HCT116 (cell line): Measurements from ENCODE around the gene TNFAIP8L3. TPM values are rescaled to one million over a fixed set of nuclear protein-coding genes. Genes with fewer than 3 reads are reported as not detected.

Source experiments
- ATAC-seq: fragments of 200-7000 bp; cut with Tn5 transposase; 2 replicates; pipeline ENCODE4 v1.9.1; 2020; ENCODE audit warnings: mild to moderate bottlenecking, moderate library complexity
- BruUV-seq: library from RNA; stranded (reverse); fragments of 400-500 nt; replicated peaks from 2 replicates; lab custom pipeline; 2021; lab: Mats Ljungman, UMichigan
- CTCF ChIA-PET: fragments of 300-600 bp; sonication (Branson Sonifier 250); formaldehyde crosslinking; loops from one replicate; lab custom pipeline; 2021; ENCODE audit warnings: antibody characterized with exemption; lab: Charles Lee
- POLR2A ChIA-PET: fragments of 300-600, 350-600 bp; sonication (Branson Sonifier 250); formaldehyde crosslinking; loops from one replicate; lab custom pipeline; 2021; ENCODE audit warnings: antibody characterized with exemption; lab: Charles Lee
- RAD21 ChIA-PET, 2 experiments: fragments of 300-600 bp; sonication (Branson Sonifier 250); formaldehyde crosslinking; loops; one replicate each; lab custom pipeline; 2023; ENCODE audit warnings: low total read pairs in 2 of 2; ENCODE audit not compliant: uncharacterized antibody in 2 of 2, unreplicated experiment in 2 of 2, low non-redundant PET in 1 of 2; lab: Charles Lee
- DNase-seq: peaks from one replicate; pipeline ENCODE4 v3.0.0-alpha.2; 2010; ENCODE audit warnings: low read depth, low spot score
- H2AFZ ChIP-seq: fragments of 200-600 bp; shearing (Covaris generic), sonication (generic); 2 replicates; pipeline ENCODE4 v1.6.1; 2017; ENCODE audit warnings: low read depth, mixed run types, mixed read lengths, antibody characterized with exemption, low read length; ENCODE audit not compliant: poor library complexity, severe bottlenecking
- H3K27ac ChIP-seq: 2 replicates; pipeline ENCODE4 v1.5.1; 2012; ENCODE audit warnings: low read depth, low read length
- H3K27me3 ChIP-seq: fragments of 200-600 bp; sonication (generic); 2 replicates; pipeline ENCODE4 v1.6.1; 2016; ENCODE audit warnings: mixed run types, low read length, mixed read lengths; ENCODE audit not compliant: insufficient read depth
- H3K36me3 ChIP-seq, 2 experiments: fragments of 200-500 bp in 1 of 2; fragments of 200-600 bp in 1 of 2; sonication (Bioruptor generic) in 1 of 2; sonication (generic) in 1 of 2; 2 replicates each; pipeline versions ENCODE4 v1.5.1 to v1.6.1; 2014 to 2016; ENCODE audit warnings: low read length in 2 of 2, inconsistent platforms in 1 of 2, mixed read lengths in 1 of 2, mixed run types in 1 of 2; ENCODE audit not compliant: insufficient read depth in 2 of 2, control insufficient read depth in 1 of 2
- H3K4me1 ChIP-seq, 2 experiments: fragments of 200-600 bp in 1 of 2; sonication (generic) in 1 of 2; 2 replicates each; pipeline versions ENCODE4 v1.5.1 to v1.6.1; 2012 to 2017; ENCODE audit warnings: low read length in 2 of 2, inconsistent platforms in 1 of 2, mild to moderate bottlenecking in 1 of 2, mixed read lengths in 1 of 2, mixed run types in 1 of 2, moderate library complexity in 1 of 2; ENCODE audit not compliant: insufficient read depth in 2 of 2, control insufficient read depth in 1 of 2
- H3K4me2 ChIP-seq: fragments of 200-600 bp; sonication (generic); 2 replicates; pipeline ENCODE4 v1.6.1; 2017; ENCODE audit warnings: mixed run types, low read length, mixed read lengths
- H3K4me3 ChIP-seq, 2 experiments: fragments of 200-600 bp in 1 of 2; sonication (generic) in 1 of 2; replicated peaks in 1 of 2; 2 replicates each; pipeline ENCODE4 v1.5.1; 2011 to 2016; ENCODE audit warnings: low read length in 2 of 2, control low read depth in 1 of 2, low read depth in 1 of 2, mild to moderate bottlenecking in 1 of 2, mixed read lengths in 1 of 2, mixed run types in 1 of 2
- H3K79me2 ChIP-seq: fragments of 200-600 bp; sonication (generic); 2 replicates; pipeline ENCODE4 v1.6.1; 2017; ENCODE audit warnings: mild to moderate bottlenecking, mixed run types, low read length, moderate library complexity, mixed read lengths; ENCODE audit not compliant: insufficient read depth
- H3K9ac ChIP-seq: fragments of 200-600 bp; sonication (generic); 2 replicates; pipeline ENCODE4 v1.6.1; 2016; ENCODE audit warnings: low read length, mixed read lengths
- H3K9me2 ChIP-seq: fragments of 200-600 bp; sonication (generic), shearing (Covaris generic); 2 replicates; pipeline ENCODE4 v1.6.1; 2017; ENCODE audit warnings: mixed run types, mild to moderate bottlenecking, moderate library complexity; ENCODE audit not compliant: insufficient read depth
- H3K9me3 ChIP-seq, 2 experiments: fragments of 200-500 bp in 1 of 2; fragments of 200-600 bp in 1 of 2; sonication (Bioruptor generic) in 1 of 2; sonication (generic) in 1 of 2; 2 replicates each; pipeline ENCODE4 v1.6.1; 2014 to 2017; ENCODE audit warnings: low read length in 2 of 2, mixed read lengths in 2 of 2, inconsistent platforms in 1 of 2, low read depth in 1 of 2, mild to moderate bottlenecking in 1 of 2, mixed run types in 1 of 2, moderate library complexity in 1 of 2; ENCODE audit not compliant: control insufficient read depth in 1 of 2, insufficient read depth in 1 of 2
- H4K20me1 ChIP-seq: fragments of 200-600 bp; sonication (generic), shearing (Covaris generic); 2 replicates; pipeline ENCODE4 v1.6.1; 2017; ENCODE audit warnings: mixed run types, mild to moderate bottlenecking, moderate library complexity; ENCODE audit not compliant: insufficient read depth
- CEBPB ChIP-seq: IDR thresholded peaks from 2 replicates; pipeline ENCODE4 v1.6.1; 2012; ENCODE audit warnings: low read depth
- EGR1 ChIP-seq: IDR thresholded peaks from 2 replicates; pipeline ENCODE4 v1.6.1; 2012; ENCODE audit warnings: low read depth
- ELF1 ChIP-seq: IDR thresholded peaks from 2 replicates; pipeline ENCODE4 v1.6.1; 2012; ENCODE audit warnings: low read depth, borderline replicate concordance
- EZH2 ChIP-seq: fragments of 200-600 bp; sonication (generic); IDR thresholded peaks from 2 replicates; pipeline ENCODE4 v1.6.1; 2017; ENCODE audit warnings: antibody characterized with exemption, mixed run types
- EZH2phosphoT487 ChIP-seq: fragments of 200-600 bp; IDR thresholded peaks from 2 replicates; pipeline ENCODE4 v1.6.1; 2018; ENCODE audit warnings: antibody characterized with exemption, borderline replicate concordance
- FOSL1 ChIP-seq: IDR thresholded peaks from 2 replicates; pipeline ENCODE4 v1.6.1; 2012; ENCODE audit warnings: low read depth
- POLR2A ChIP-seq: IDR thresholded peaks from 2 replicates; pipeline ENCODE4 v1.7.0; 2011; ENCODE audit warnings: borderline replicate concordance; ENCODE audit not compliant: insufficient read depth, insufficient read length; ENCODE audit errors: extremely low read depth
- POLR2AphosphoS5 ChIP-seq: IDR thresholded peaks from 2 replicates; pipeline ENCODE4 v1.6.1; 2011; ENCODE audit warnings: mild to moderate bottlenecking, low read depth, low read length, moderate library complexity
- SIN3A ChIP-seq: IDR thresholded peaks from 2 replicates; pipeline ENCODE4 v1.6.1; 2012; ENCODE audit warnings: low read depth
- SP1 ChIP-seq: IDR thresholded peaks from 2 replicates; pipeline ENCODE4 v1.6.1; 2012; ENCODE audit warnings: low read depth
- SRF ChIP-seq: IDR thresholded peaks from 2 replicates; pipeline ENCODE4 v1.6.1; 2012; ENCODE audit warnings: low read depth
- YY1 ChIP-seq: IDR thresholded peaks from 2 replicates; pipeline ENCODE4 v1.6.1; 2011; ENCODE audit warnings: low read length, low read depth, moderate library complexity, mild to moderate bottlenecking; ENCODE audit not compliant: insufficient replicate concordance; ENCODE audit errors: extremely low read depth
- ZBTB33 ChIP-seq: IDR thresholded peaks from 2 replicates; pipeline ENCODE4 v1.6.1; 2011; ENCODE audit warnings: mild to moderate bottlenecking, low read length, moderate library complexity; ENCODE audit not compliant: insufficient replicate concordance; ENCODE audit errors: extremely low read depth
- ZFX ChIP-seq: fragments of 450-650 bp; IDR thresholded peaks from 2 replicates; pipeline ENCODE4 v1.6.1; 2017
- ZNF274 ChIP-seq: fragments of 200-500 bp; sonication (Bioruptor generic); IDR thresholded peaks from 2 replicates; pipeline ENCODE4 v1.6.1; 2014; ENCODE audit warnings: mild to moderate bottlenecking, low read depth, low read length, inconsistent platforms
- intact Hi-C: fragments of 100-400 bp; cut with micrococcal nuclease; formaldehyde crosslinking; loops from 2 replicates; pipeline ENCODE4 v1.10.0; 2022
- total RNA-seq: library from RNA; stranded (reverse); gene quantifications from one replicate; pipeline ENCODE4 v1.2.1, GENCODE V29; 2021; ENCODE audit not compliant: unreplicated experiment
- TF ChIP-seq, protein P1 (sequence below), 3 experiments: fragments of 200-600 bp in 1 of 3; sonication (generic) in 1 of 3; IDR thresholded peaks in 2 of 3; conservative IDR thresholded peaks in 1 of 3; 2 replicates each; pipeline ENCODE4 v1.5.1; 2012 to 2017; ENCODE audit warnings: low read depth in 2 of 3, low read length in 2 of 3, antibody characterized with exemption in 1 of 3, borderline replicate concordance in 1 of 3, control low read depth in 1 of 3, mild to moderate bottlenecking in 1 of 3, mixed read lengths in 1 of 3, mixed run types in 1 of 3, moderate library complexity in 1 of 3; ENCODE audit not compliant: insufficient read depth in 1 of 3
- TF ChIP-seq, protein P2 (sequence below): IDR thresholded peaks from 2 replicates; pipeline ENCODE4 v1.6.1; 2012

Gene TNFAIP8L3
- total RNA-seq, 1 experiment from 2014 or later: 0.47 TPM

DNA sequence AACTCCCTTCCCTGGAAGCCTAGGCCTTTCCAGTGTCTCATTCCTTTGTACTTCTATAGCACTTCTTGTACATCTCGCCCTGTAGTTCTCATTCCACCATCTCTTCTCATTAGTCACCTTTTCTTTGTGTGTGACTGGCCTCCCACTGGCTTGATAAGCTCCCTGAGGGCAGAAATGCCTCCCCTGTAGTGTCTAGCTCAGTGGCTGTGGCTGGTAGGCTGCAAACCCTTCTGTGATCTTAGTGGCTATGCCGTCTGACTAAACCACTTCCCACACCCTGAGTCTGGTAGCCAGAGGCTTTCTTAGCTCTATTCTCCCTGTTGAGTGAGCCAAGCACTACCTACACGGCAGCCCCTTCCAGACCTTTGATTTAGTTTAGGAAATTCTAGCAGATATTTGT lies 24.4 kb upstream of the TNFAIP8L3 start:
- Histone ChIP-seq H3K9ac (no peak overlapping the region), H3K4me3 (no peak overlapping the region), H3K79me2 (no peaks in the 10 kb centered on the region), H3K27me3 (no peaks in the 10 kb centered on the region), H3K4me2 (no peak overlapping the region), H3K9me2 (no peaks in the 10 kb centered on the region), H4K20me1 (no peaks in the 10 kb centered on the region), H2AFZ (no peak overlapping the region), H3K27ac (no peak overlapping the region), H3K9me3 (no peaks in the 10 kb centered on the region), H3K4me1 (peaks cover 13 to 20% of the 10 kb centered on the region in 2 experiments), H3K36me3 (no peaks in the 10 kb centered on the region)
- ChIA-PET RAD21 (no interaction called here), CTCF (no interaction called here), POLR2A (interaction anchor here (0.7 kb wide), 1 partner anchor 120 kb away, joined by 3 read pairs; no protein-coding TSS in a partner anchor)
- TF ChIP-seq POLR2A (no peak), ZBTB33 (no peak), SIN3A (no peak), EGR1 (no peak), ZFX (no peak), CEBPB (no peak), POLR2AphosphoS5 (no peak), FOSL1 (no peak), EZH2phosphoT487 (no peak), SRF (no peak), SP1 (no peak), EZH2 (no peak), ZNF274 (no peak), YY1 (no peak), ELF1 (no peak)
- TF ChIP-seq, protein P1, sequence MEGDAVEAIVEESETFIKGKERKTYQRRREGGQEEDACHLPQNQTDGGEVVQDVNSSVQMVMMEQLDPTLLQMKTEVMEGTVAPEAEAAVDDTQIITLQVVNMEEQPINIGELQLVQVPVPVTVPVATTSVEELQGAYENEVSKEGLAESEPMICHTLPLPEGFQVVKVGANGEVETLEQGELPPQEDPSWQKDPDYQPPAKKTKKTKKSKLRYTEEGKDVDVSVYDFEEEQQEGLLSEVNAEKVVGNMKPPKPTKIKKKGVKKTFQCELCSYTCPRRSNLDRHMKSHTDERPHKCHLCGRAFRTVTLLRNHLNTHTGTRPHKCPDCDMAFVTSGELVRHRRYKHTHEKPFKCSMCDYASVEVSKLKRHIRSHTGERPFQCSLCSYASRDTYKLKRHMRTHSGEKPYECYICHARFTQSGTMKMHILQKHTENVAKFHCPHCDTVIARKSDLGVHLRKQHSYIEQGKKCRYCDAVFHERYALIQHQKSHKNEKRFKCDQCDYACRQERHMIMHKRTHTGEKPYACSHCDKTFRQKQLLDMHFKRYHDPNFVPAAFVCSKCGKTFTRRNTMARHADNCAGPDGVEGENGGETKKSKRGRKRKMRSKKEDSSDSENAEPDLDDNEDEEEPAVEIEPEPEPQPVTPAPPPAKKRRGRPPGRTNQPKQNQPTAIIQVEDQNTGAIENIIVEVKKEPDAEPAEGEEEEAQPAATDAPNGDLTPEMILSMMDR (IDR thresholded peaks at IDR 0.05 in 2 of 3, conservative IDR thresholded peaks at IDR 0.05 in 1 of 3; ENCODE audit: borderline replicate concordance in 1 of 3, insufficient read depth in 1 of 3, low read depth in 2 of 3, low read length in 2 of 3): no peak
- TF ChIP-seq, protein P2, sequence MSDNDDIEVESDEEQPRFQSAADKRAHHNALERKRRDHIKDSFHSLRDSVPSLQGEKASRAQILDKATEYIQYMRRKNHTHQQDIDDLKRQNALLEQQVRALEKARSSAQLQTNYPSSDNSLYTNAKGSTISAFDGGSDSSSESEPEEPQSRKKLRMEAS: no peak
- ATAC-seq (no peak), DNase-seq (no peak)
- no TSS peak for BruUV-seq
- intact Hi-C loops: no loop called here
